WTC11 (cell line): ENCODE results near the gene TMEM212. TPM values are rescaled to one million over a fixed set of nuclear protein-coding genes. Genes with fewer than 3 reads are reported as not detected.

Source experiments
- ATAC-seq: fragments of 200-7000 bp; cut with Tn5 transposase; 2 replicates; pipeline ENCODE4 v1.10.0; 2021; ENCODE audit warnings: mild to moderate bottlenecking, moderate library complexity
- CTCF ChIA-PET: fragments of 300-600 bp; sonication (Branson Sonifier 250); formaldehyde crosslinking; loops from one replicate; lab custom pipeline; 2021; ENCODE audit warnings: antibody characterized with exemption; lab: Charles Lee
- POLR2A ChIA-PET: fragments of 350-600 bp; sonication (Branson Sonifier 250); formaldehyde crosslinking; loops from one replicate; lab custom pipeline; 2021; ENCODE audit warnings: antibody characterized with exemption; lab: Charles Lee
- DNase-seq: peaks from one replicate; pipeline ENCODE4 v3.0.0; 2021; ENCODE audit warnings: low spot score
- H3K27ac Mint-ChIP-seq: 2 replicates; pipeline ENCODE4 v1.8.0; 2021; ENCODE audit warnings: mixed read lengths
- H3K27me3 Mint-ChIP-seq: 2 replicates; pipeline ENCODE4 v1.8.0; 2021; ENCODE audit warnings: low read depth, mild to moderate bottlenecking, moderate library complexity, mixed read lengths
- H3K36me3 Mint-ChIP-seq: 2 replicates; pipeline ENCODE4 v1.8.0; 2021; ENCODE audit warnings: mixed read lengths
- H3K4me1 Mint-ChIP-seq: 2 replicates; pipeline ENCODE4 v1.8.0; 2022; ENCODE audit warnings: mixed read lengths
- H3K4me3 Mint-ChIP-seq: 2 replicates; pipeline ENCODE4 v1.8.0; 2021; ENCODE audit warnings: mild to moderate bottlenecking, moderate library complexity, mixed read lengths
- H3K9me3 Mint-ChIP-seq: 2 replicates; pipeline ENCODE4 v1.8.0; 2021; ENCODE audit warnings: mixed read lengths
- CBFB ChIP-seq: sonication (generic); formaldehyde crosslinking; IDR thresholded peaks from 2 replicates; pipeline ENCODE4 v1.8.1; 2022; ENCODE audit warnings: mild to moderate bottlenecking, low read depth, missing genetic modification reagents
- CREM ChIP-seq: sonication (generic); formaldehyde crosslinking; IDR thresholded peaks from 2 replicates; pipeline ENCODE4 v1.8.1; 2022; ENCODE audit warnings: mild to moderate bottlenecking, missing genetic modification reagents, moderate library complexity
- FOXJ3 ChIP-seq: sonication (generic); formaldehyde crosslinking; IDR thresholded peaks from 2 replicates; pipeline ENCODE4 v1.9.0; 2021; ENCODE audit warnings: missing genetic modification reagents, mild to moderate bottlenecking, borderline replicate concordance
- JUN ChIP-seq: sonication (generic); formaldehyde crosslinking; IDR thresholded peaks from 2 replicates; pipeline ENCODE4 v1.8.0; 2023; ENCODE audit warnings: mild to moderate bottlenecking, missing genetic modification reagents
- NR1H2 ChIP-seq: sonication (generic); formaldehyde crosslinking; IDR thresholded peaks from 2 replicates; pipeline ENCODE4 v1.9.0; 2021; ENCODE audit warnings: mild to moderate bottlenecking, moderate library complexity, missing genetic modification reagents
- RORB ChIP-seq: fragments of 250-450 bp; sonication (Bioruptor Pico); IDR thresholded peaks from 2 replicates; pipeline ENCODE4 v1.9.0; 2021; ENCODE audit warnings: mild to moderate bottlenecking
- TCF7 ChIP-seq: sonication (generic); formaldehyde crosslinking; IDR thresholded peaks from 2 replicates; pipeline ENCODE4 v1.8.0; 2022; ENCODE audit warnings: mild to moderate bottlenecking, low read depth, missing genetic modification reagents, moderate library complexity
- total RNA-seq: library from RNA; stranded (reverse); gene quantifications from 3 replicates; pipeline ENCODE4 v1.2.3, GENCODE V29; 2021
- TF ChIP-seq, protein P1 (sequence below): fragments of 250-450 bp; sonication (Bioruptor Pico); IDR thresholded peaks from 2 replicates; pipeline ENCODE4 v1.8.0; 2021; ENCODE audit warnings: mild to moderate bottlenecking
- TF ChIP-seq, protein P2 (sequence below): sonication (generic); formaldehyde crosslinking; IDR thresholded peaks from 2 replicates; pipeline ENCODE4 v1.8.0; 2023; ENCODE audit warnings: mild to moderate bottlenecking, missing genetic modification reagents
- TF ChIP-seq, protein P3 (sequence below): sonication (generic); formaldehyde crosslinking; IDR thresholded peaks from 2 replicates; pipeline ENCODE4 v1.8.1; 2023; ENCODE audit warnings: mild to moderate bottlenecking, moderate library complexity, missing genetic modification reagents
- TF ChIP-seq, protein P4 (sequence below): sonication (generic); formaldehyde crosslinking; IDR thresholded peaks from 2 replicates; pipeline ENCODE4 v1.8.1; 2023; ENCODE audit warnings: mild to moderate bottlenecking, missing genetic modification reagents, borderline replicate concordance
- TF ChIP-seq, protein P5 (sequence below): sonication (generic); formaldehyde crosslinking; IDR thresholded peaks from 2 replicates; pipeline ENCODE4 v1.8.0; 2022; ENCODE audit warnings: mild to moderate bottlenecking, missing genetic modification reagents
- TF ChIP-seq, protein P6 (sequence below): sonication (generic); formaldehyde crosslinking; IDR thresholded peaks from 2 replicates; pipeline ENCODE4 v1.8.0; 2023; ENCODE audit warnings: missing genetic modification reagents, mild to moderate bottlenecking, borderline replicate concordance
- TF ChIP-seq, protein P7 (sequence below): sonication (generic); formaldehyde crosslinking; conservative IDR thresholded peaks from 2 replicates; pipeline ENCODE4 v1.8.1; 2022; ENCODE audit warnings: mild to moderate bottlenecking, missing genetic modification reagents

TMEM212 gene
- total RNA-seq, 1 experiment from 2014 or later: not detected

DNA sequence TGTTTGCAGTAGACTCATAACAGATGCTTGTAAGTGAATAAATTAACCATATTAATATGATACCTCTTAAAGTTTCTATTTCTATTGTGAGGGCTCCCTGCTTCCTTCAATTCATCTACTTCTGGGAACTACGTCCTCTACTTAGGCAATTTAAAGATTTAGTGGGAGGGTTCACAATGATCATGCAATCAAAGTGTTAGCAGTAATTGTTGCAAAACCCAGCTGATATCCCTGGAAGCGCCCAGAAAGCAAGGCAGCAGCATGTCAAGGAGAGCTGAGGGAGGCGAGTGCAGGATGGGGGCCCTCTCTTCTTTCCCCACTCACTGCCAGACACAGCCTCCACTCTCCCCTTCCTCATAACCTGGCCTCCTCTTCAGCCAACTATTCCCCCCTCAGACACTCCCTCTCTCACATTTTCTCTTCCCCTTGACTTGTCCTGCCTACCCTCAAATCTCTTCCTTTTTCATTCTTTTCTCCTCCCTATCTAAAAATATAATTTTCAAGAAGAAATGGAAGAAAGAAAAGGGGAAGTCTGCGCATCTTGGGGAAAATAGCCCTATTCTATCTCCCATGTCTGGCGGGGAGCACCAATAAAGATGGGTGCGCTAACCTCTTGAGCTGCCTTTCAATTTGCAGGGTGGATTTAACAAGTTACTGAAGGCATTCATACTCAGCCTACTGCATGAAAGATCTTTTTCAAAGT is 6.6 kb downstream of the TMEM212 start:
- Mint-ChIP-seq H3K9me3 (peaks cover 44% of the 10 kb centered on the region), H3K27me3 (peaks cover 2% of the 10 kb centered on the region; the same call in 1 of the 2 replicates), H3K4me3 (no peak overlapping the region), H3K27ac (no peak overlapping the region), H3K4me1 (no peaks in the 10 kb centered on the region), H3K36me3 (peaks cover 28% of the 10 kb centered on the region)
- POLR2A ChIA-PET: no interaction called here
- CTCF ChIA-PET: interaction anchor here (1.2 to 1.6 kb wide), 2 partner anchors 12 to 20 kb away, joined by 3 read pairs; no protein-coding TSS in a partner anchor
- DNase-seq (no peak), ATAC-seq (no peak)
- TF ChIP-seq NR1H2 (CRISPR knock-in tag) (no peak), TCF7 (no peak), CREM (no peak), CBFB (no peak), RORB (CRISPR knock-in tag) (no peak), JUN (CRISPR knock-in tag) (no peak), FOXJ3 (CRISPR knock-in tag) (no peak)
- TF ChIP-seq, protein P1, sequence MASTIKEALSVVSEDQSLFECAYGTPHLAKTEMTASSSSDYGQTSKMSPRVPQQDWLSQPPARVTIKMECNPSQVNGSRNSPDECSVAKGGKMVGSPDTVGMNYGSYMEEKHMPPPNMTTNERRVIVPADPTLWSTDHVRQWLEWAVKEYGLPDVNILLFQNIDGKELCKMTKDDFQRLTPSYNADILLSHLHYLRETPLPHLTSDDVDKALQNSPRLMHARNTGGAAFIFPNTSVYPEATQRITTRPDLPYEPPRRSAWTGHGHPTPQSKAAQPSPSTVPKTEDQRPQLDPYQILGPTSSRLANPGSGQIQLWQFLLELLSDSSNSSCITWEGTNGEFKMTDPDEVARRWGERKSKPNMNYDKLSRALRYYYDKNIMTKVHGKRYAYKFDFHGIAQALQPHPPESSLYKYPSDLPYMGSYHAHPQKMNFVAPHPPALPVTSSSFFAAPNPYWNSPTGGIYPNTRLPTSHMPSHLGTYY (CRISPR knock-in tag): no peak
- TF ChIP-seq, protein P2, sequence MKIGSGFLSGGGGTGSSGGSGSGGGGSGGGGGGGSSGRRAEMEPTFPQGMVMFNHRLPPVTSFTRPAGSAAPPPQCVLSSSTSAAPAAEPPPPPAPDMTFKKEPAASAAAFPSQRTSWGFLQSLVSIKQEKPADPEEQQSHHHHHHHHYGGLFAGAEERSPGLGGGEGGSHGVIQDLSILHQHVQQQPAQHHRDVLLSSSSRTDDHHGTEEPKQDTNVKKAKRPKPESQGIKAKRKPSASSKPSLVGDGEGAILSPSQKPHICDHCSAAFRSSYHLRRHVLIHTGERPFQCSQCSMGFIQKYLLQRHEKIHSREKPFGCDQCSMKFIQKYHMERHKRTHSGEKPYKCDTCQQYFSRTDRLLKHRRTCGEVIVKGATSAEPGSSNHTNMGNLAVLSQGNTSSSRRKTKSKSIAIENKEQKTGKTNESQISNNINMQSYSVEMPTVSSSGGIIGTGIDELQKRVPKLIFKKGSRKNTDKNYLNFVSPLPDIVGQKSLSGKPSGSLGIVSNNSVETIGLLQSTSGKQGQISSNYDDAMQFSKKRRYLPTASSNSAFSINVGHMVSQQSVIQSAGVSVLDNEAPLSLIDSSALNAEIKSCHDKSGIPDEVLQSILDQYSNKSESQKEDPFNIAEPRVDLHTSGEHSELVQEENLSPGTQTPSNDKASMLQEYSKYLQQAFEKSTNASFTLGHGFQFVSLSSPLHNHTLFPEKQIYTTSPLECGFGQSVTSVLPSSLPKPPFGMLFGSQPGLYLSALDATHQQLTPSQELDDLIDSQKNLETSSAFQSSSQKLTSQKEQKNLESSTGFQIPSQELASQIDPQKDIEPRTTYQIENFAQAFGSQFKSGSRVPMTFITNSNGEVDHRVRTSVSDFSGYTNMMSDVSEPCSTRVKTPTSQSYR (CRISPR knock-in tag): no peak
- TF ChIP-seq, protein P3, sequence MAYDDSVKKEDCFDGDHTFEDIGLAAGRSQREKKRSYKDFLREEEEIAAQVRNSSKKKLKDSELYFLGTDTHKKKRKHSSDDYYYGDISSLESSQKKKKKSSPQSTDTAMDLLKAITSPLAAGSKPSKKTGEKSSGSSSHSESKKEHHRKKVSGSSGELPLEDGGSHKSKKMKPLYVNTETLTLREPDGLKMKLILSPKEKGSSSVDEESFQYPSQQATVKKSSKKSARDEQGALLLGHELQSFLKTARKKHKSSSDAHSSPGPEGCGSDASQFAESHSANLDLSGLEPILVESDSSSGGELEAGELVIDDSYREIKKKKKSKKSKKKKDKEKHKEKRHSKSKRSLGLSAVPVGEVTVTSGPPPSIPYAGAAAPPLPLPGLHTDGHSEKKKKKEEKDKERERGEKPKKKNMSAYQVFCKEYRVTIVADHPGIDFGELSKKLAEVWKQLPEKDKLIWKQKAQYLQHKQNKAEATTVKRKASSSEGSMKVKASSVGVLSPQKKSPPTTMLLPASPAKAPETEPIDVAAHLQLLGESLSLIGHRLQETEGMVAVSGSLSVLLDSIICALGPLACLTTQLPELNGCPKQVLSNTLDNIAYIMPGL (CRISPR knock-in tag): no peak
- TF ChIP-seq, protein P4, sequence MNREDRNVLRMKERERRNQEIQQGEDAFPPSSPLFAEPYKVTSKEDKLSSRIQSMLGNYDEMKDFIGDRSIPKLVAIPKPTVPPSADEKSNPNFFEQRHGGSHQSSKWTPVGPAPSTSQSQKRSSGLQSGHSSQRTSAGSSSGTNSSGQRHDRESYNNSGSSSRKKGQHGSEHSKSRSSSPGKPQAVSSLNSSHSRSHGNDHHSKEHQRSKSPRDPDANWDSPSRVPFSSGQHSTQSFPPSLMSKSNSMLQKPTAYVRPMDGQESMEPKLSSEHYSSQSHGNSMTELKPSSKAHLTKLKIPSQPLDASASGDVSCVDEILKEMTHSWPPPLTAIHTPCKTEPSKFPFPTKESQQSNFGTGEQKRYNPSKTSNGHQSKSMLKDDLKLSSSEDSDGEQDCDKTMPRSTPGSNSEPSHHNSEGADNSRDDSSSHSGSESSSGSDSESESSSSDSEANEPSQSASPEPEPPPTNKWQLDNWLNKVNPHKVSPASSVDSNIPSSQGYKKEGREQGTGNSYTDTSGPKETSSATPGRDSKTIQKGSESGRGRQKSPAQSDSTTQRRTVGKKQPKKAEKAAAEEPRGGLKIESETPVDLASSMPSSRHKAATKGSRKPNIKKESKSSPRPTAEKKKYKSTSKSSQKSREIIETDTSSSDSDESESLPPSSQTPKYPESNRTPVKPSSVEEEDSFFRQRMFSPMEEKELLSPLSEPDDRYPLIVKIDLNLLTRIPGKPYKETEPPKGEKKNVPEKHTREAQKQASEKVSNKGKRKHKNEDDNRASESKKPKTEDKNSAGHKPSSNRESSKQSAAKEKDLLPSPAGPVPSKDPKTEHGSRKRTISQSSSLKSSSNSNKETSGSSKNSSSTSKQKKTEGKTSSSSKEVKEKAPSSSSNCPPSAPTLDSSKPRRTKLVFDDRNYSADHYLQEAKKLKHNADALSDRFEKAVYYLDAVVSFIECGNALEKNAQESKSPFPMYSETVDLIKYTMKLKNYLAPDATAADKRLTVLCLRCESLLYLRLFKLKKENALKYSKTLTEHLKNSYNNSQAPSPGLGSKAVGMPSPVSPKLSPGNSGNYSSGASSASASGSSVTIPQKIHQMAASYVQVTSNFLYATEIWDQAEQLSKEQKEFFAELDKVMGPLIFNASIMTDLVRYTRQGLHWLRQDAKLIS (CRISPR knock-in tag): no peak
- TF ChIP-seq, protein P5, sequence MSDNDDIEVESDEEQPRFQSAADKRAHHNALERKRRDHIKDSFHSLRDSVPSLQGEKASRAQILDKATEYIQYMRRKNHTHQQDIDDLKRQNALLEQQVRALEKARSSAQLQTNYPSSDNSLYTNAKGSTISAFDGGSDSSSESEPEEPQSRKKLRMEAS (CRISPR knock-in tag): no peak
- TF ChIP-seq, protein P6, sequence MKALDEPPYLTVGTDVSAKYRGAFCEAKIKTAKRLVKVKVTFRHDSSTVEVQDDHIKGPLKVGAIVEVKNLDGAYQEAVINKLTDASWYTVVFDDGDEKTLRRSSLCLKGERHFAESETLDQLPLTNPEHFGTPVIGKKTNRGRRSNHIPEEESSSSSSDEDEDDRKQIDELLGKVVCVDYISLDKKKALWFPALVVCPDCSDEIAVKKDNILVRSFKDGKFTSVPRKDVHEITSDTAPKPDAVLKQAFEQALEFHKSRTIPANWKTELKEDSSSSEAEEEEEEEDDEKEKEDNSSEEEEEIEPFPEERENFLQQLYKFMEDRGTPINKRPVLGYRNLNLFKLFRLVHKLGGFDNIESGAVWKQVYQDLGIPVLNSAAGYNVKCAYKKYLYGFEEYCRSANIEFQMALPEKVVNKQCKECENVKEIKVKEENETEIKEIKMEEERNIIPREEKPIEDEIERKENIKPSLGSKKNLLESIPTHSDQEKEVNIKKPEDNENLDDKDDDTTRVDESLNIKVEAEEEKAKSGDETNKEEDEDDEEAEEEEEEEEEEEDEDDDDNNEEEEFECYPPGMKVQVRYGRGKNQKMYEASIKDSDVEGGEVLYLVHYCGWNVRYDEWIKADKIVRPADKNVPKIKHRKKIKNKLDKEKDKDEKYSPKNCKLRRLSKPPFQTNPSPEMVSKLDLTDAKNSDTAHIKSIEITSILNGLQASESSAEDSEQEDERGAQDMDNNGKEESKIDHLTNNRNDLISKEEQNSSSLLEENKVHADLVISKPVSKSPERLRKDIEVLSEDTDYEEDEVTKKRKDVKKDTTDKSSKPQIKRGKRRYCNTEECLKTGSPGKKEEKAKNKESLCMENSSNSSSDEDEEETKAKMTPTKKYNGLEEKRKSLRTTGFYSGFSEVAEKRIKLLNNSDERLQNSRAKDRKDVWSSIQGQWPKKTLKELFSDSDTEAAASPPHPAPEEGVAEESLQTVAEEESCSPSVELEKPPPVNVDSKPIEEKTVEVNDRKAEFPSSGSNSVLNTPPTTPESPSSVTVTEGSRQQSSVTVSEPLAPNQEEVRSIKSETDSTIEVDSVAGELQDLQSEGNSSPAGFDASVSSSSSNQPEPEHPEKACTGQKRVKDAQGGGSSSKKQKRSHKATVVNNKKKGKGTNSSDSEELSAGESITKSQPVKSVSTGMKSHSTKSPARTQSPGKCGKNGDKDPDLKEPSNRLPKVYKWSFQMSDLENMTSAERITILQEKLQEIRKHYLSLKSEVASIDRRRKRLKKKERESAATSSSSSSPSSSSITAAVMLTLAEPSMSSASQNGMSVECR (CRISPR knock-in tag): no peak
- TF ChIP-seq, protein P7, sequence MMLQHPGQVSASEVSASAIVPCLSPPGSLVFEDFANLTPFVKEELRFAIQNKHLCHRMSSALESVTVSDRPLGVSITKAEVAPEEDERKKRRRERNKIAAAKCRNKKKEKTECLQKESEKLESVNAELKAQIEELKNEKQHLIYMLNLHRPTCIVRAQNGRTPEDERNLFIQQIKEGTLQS (CRISPR knock-in tag): no peak
